Astrocyte (in vitro differentiated cells and primary cell): ENCODE measurements around the gene CRYBB1. TPM values are rescaled to one million over a fixed set of nuclear protein-coding genes. Genes with fewer than 3 reads are reported as not detected.

ENCODE experiments used
- DNase-seq: peaks from one replicate; pipeline ENCODE4 v3.0.0-alpha.2; 2010; ENCODE audit warnings: low read depth
- FAIRE-seq: peaks from 2 replicates; lab custom pipeline; 2011; peaks lifted over from hg19 to GRCh38; lab: Jason Lieb, UNC
- H2AFZ ChIP-seq: 2 replicates; pipeline ENCODE4 v1.6.0; 2012; ENCODE audit warnings: low read depth, low read length, inconsistent platforms
- H3K27ac ChIP-seq: 2 replicates; pipeline ENCODE4 v1.5.1; 2011; ENCODE audit warnings: low read depth, low read length, inconsistent platforms
- H3K27me3 ChIP-seq: 2 replicates; pipeline ENCODE4 v1.6.0; 2011; ENCODE audit warnings: low read length, inconsistent platforms; ENCODE audit not compliant: insufficient read depth
- H3K36me3 ChIP-seq: 2 replicates; pipeline ENCODE4 v1.5.1; 2011; ENCODE audit warnings: low read length, inconsistent platforms; ENCODE audit not compliant: insufficient read depth
- H3K4me1 ChIP-seq: 2 replicates; pipeline ENCODE4 v1.5.1; 2011; ENCODE audit warnings: low read length, inconsistent platforms; ENCODE audit not compliant: insufficient read depth
- H3K4me2 ChIP-seq: 2 replicates; pipeline ENCODE4 v1.6.0; 2012; ENCODE audit warnings: low read length, inconsistent platforms
- H3K4me3 ChIP-seq: 2 replicates; pipeline ENCODE4 v1.5.1; 2011; ENCODE audit warnings: low read depth, mild to moderate bottlenecking, low read length, inconsistent platforms; ENCODE audit not compliant: insufficient read depth
- H3K79me2 ChIP-seq: 2 replicates; pipeline ENCODE4 v1.6.0; 2012; ENCODE audit warnings: mild to moderate bottlenecking, low read length, inconsistent platforms; ENCODE audit not compliant: insufficient read depth
- H3K9ac ChIP-seq: 2 replicates; pipeline ENCODE4 v1.6.0; 2012; ENCODE audit warnings: mild to moderate bottlenecking, low read length, inconsistent platforms
- H3K9me3 ChIP-seq: 2 replicates; pipeline ENCODE4 v1.5.1; 2012; ENCODE audit warnings: low read depth, mild to moderate bottlenecking, low read length, inconsistent platforms; ENCODE audit not compliant: insufficient read depth
- H4K20me1 ChIP-seq: 2 replicates; pipeline ENCODE4 v1.6.0; 2012; ENCODE audit warnings: low read length, inconsistent platforms; ENCODE audit not compliant: insufficient read depth
- H3K27ac Mint-ChIP-seq: one replicate; pipeline ENCODE4 v1.8.0; 2021; ENCODE audit warnings: mild to moderate bottlenecking, mixed read lengths; ENCODE audit not compliant: unreplicated experiment
- H3K27me3 Mint-ChIP-seq: one replicate; pipeline ENCODE4 v1.8.0; 2021; ENCODE audit warnings: low read depth, mixed read lengths; ENCODE audit not compliant: unreplicated experiment
- H3K36me3 Mint-ChIP-seq: one replicate; pipeline ENCODE4 v1.8.0; 2021; ENCODE audit warnings: low read depth, mixed read lengths; ENCODE audit not compliant: unreplicated experiment
- H3K4me1 Mint-ChIP-seq: one replicate; pipeline ENCODE4 v1.8.0; 2021; ENCODE audit warnings: low read depth, mixed read lengths; ENCODE audit not compliant: unreplicated experiment
- H3K4me3 Mint-ChIP-seq: one replicate; pipeline ENCODE4 v1.8.0; 2021; ENCODE audit warnings: mild to moderate bottlenecking, moderate library complexity, mixed read lengths; ENCODE audit not compliant: unreplicated experiment
- H3K9me3 Mint-ChIP-seq: one replicate; pipeline ENCODE4 v1.8.0; 2021; ENCODE audit warnings: mild to moderate bottlenecking, mixed read lengths; ENCODE audit not compliant: unreplicated experiment
- EZH2 ChIP-seq: IDR thresholded peaks from 2 replicates; pipeline ENCODE4 v1.6.1; 2012; ENCODE audit warnings: mild to moderate bottlenecking, low read length, inconsistent platforms; ENCODE audit not compliant: insufficient read depth
- total RNA-seq: library from RNA; stranded (reverse); gene quantifications from 2 replicates; pipeline ENCODE4 v1.2.1, GENCODE V29; 2021
- TF ChIP-seq, protein P1 (sequence below): IDR thresholded peaks from 2 replicates; pipeline ENCODE4 v1.5.1; 2011; ENCODE audit warnings: low read depth, mild to moderate bottlenecking, inconsistent platforms, low read length, moderate library complexity; ENCODE audit not compliant: insufficient read depth

Gene CRYBB1
- total RNA-seq, 1 donor from 2014 or later = not detected

DNA sequence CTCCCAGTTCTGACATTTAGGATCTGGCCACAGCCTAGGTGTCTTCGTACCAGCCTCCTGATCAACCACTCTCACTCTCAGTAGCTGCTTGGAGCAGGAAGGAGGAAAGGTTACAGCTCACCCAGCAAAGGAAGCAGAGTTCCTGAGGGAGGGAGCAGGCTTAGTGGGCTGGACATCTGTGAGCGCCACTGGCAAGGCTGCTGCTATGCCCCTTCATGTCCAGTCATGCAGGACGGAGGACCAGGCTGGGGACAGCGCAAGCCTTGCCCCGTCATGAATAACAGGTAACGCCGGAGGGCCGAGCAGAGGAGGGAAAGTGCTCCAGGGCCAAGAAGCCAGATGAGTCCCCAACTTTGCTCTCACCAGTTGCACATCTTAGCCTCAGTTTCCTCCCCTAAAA is 53.6 kb downstream of the CRYBB1 start:
- no peak overlapping the region for H3K27ac ChIP-seq
- no peak overlapping the region for H3K4me3 ChIP-seq
- peaks cover 3% of the 10 kb centered on the region for H3K36me3 ChIP-seq
- Mint-ChIP-seq H3K9me3 (no peaks in the 10 kb centered on the region), H3K4me3 (no peak overlapping the region), H3K36me3 (peaks cover 9% of the 10 kb centered on the region), H3K4me1 (peaks cover 10% of the 10 kb centered on the region), H3K27me3 (no peaks in the 10 kb centered on the region), H3K27ac (no peak overlapping the region)
- H3K4me1 ChIP-seq = peaks cover 5% of the 10 kb centered on the region
- peaks cover 74% of the 10 kb centered on the region for H3K79me2 ChIP-seq
- peaks cover 61% of the 10 kb centered on the region for H4K20me1 ChIP-seq
- FAIRE-seq = no peak
- no peaks in the 10 kb centered on the region for H3K27me3 ChIP-seq
- DNase-seq = no peak
- H3K9me3 ChIP-seq = no peaks in the 10 kb centered on the region
- no peak overlapping the region for H3K9ac ChIP-seq
- TF ChIP-seq, protein P1, sequence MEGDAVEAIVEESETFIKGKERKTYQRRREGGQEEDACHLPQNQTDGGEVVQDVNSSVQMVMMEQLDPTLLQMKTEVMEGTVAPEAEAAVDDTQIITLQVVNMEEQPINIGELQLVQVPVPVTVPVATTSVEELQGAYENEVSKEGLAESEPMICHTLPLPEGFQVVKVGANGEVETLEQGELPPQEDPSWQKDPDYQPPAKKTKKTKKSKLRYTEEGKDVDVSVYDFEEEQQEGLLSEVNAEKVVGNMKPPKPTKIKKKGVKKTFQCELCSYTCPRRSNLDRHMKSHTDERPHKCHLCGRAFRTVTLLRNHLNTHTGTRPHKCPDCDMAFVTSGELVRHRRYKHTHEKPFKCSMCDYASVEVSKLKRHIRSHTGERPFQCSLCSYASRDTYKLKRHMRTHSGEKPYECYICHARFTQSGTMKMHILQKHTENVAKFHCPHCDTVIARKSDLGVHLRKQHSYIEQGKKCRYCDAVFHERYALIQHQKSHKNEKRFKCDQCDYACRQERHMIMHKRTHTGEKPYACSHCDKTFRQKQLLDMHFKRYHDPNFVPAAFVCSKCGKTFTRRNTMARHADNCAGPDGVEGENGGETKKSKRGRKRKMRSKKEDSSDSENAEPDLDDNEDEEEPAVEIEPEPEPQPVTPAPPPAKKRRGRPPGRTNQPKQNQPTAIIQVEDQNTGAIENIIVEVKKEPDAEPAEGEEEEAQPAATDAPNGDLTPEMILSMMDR = no peak
- no peak for TF ChIP-seq EZH2
- no peak overlapping the region for H2AFZ ChIP-seq
- H3K4me2 ChIP-seq = no peak overlapping the region

DNA sequence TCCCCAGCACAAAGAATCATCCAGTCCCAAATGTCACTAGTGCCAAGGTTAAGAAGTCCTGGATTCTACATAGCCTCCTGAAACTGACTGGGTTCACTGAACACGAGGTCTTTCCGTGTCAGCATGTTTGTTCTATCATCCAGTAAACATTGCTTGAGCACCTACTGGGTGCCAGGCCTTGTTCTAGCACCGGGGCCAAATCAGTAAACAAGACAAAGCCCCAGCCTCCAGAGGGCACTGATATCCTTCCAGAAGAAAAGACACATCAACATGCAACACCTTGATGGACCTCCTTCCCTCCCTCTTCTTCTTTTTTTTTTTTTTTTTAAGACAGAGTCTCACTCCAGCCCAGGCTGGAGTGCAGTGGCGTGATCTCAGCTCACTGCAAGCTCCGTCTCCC is 54.8 kb downstream of the CRYBB1 start:
- Mint-ChIP-seq H3K4me1 (peaks cover 11% of the 10 kb centered on the region), H3K27ac (no peak overlapping the region), H3K27me3 (no peaks in the 10 kb centered on the region), H3K36me3 (peaks cover 9% of the 10 kb centered on the region), H3K9me3 (no peaks in the 10 kb centered on the region), H3K4me3 (no peak overlapping the region)
- Histone ChIP-seq H3K36me3 (peaks cover 3% of the 10 kb centered on the region), H3K9me3 (no peaks in the 10 kb centered on the region), H3K4me1 (peaks cover 6% of the 10 kb centered on the region), H3K4me2 (no peak overlapping the region), H3K79me2 (peaks cover 74% of the 10 kb centered on the region), H3K4me3 (no peak overlapping the region), H3K27ac (no peak overlapping the region), H3K9ac (no peak overlapping the region), H3K27me3 (no peaks in the 10 kb centered on the region), H4K20me1 (peaks cover 53% of the 10 kb centered on the region), H2AFZ (no peak overlapping the region)
- TF ChIP-seq, protein P1 = no peak
- DNase-seq (no peak), FAIRE-seq (no peak)

- no peaks in the 10 kb centered on the region for H3K27me3 Mint-ChIP-seq
- DNase-seq = no peak
- no peak overlapping the region for H2AFZ ChIP-seq
- no peak overlapping the region for H3K4me2 ChIP-seq
- peaks cover 6% of the 10 kb centered on the region for H3K4me1 ChIP-seq
- H3K27ac ChIP-seq = no peak overlapping the region
- no peaks in the 10 kb centered on the region for H3K27me3 ChIP-seq
- no peak for TF ChIP-seq EZH2
- TF ChIP-seq, protein P1 = no peak
- H4K20me1 ChIP-seq = peaks cover 47% of the 10 kb centered on the region
- no peak for FAIRE-seq
- H3K27ac Mint-ChIP-seq = no peak overlapping the region
- H3K9ac ChIP-seq = no peak overlapping the region
- no peaks in the 10 kb centered on the region for H3K9me3 Mint-ChIP-seq
- peaks cover 71% of the 10 kb centered on the region for H3K79me2 ChIP-seq
- peaks cover 11% of the 10 kb centered on the region for H3K4me1 Mint-ChIP-seq
- peaks cover 9% of the 10 kb centered on the region for H3K36me3 Mint-ChIP-seq
- H3K4me3 Mint-ChIP-seq = no peak overlapping the region
- no peak overlapping the region for H3K4me3 ChIP-seq
- peaks cover 3% of the 10 kb centered on the region for H3K36me3 ChIP-seq
- H3K9me3 ChIP-seq = no peaks in the 10 kb centered on the region
Measured at GRCh38 chr22:26561756-26562417, 55.9 kb downstream of the CRYBB1 start.
